Left lung (tissue), 10 donors: ENCODE measurements around the gene NPFFR1. TPM values are rescaled to one million over a fixed set of nuclear protein-coding genes. Genes with fewer than 3 reads are reported as not detected.
A peak's percentile ranks its signal among the peaks of the same experiment; 100 is the strongest.

Source experiments
- ATAC-seq: fragments of 200-7000 bp; cut with Tn5 transposase; one replicate; pipeline ENCODE4 v1.9.1; 2020; ENCODE audit warnings: moderate library complexity
- DNase-seq, 4 donors: peaks; one replicate each; pipeline ENCODE4 v3.0.0-alpha.2; 2013 to 2020
- H3K27ac ChIP-seq, 2 donors: fragments of 200-600 bp; sonication (generic) in 1 of 2; one replicate each; pipeline versions ENCODE4 v1.5.0 to v1.8.0; 2020 to 2021
- H3K27me3 ChIP-seq, 2 donors: fragments of 200-600 bp; sonication (generic) in 1 of 2; one replicate each; pipeline versions ENCODE4 v1.5.0 to v1.8.0; 2020 to 2021
- H3K36me3 ChIP-seq, 2 donors: fragments of 200-600 bp; sonication (generic) in 1 of 2; one replicate each; pipeline versions ENCODE4 v1.5.0 to v1.8.0; 2020 to 2021
- H3K4me1 ChIP-seq, 2 donors: fragments of 200-600 bp; one replicate each; pipeline ENCODE4 v1.8.0; 2021
- H3K4me3 ChIP-seq, 2 donors: fragments of 200-600 bp; sonication (generic) in 1 of 2; one replicate each; pipeline versions ENCODE4 v1.5.0 to v1.8.0; 2020 to 2021; ENCODE audit warnings: mild to moderate bottlenecking in 1 of 2
- H3K9me3 ChIP-seq, 2 donors: fragments of 200-600 bp; sonication (generic) in 1 of 2; one replicate each; pipeline versions ENCODE4 v1.5.0 to v1.8.0; 2020 to 2021
- CTCF ChIP-seq, 2 donors: fragments of 200-600 bp; sonication (generic) in 1 of 2; IDR thresholded peaks; one replicate each; pipeline versions ENCODE4 v1.5.0 to v1.8.0; 2021; ENCODE audit warnings: antibody characterized with exemption in 2 of 2
- intact Hi-C, 2 donors: fragments of 100-400 bp; cut with DNase I; formaldehyde crosslinking; loops; one replicate each; pipeline versions ENCODE4 v1.11.2 to v1.14.2; 2022
- polyA plus RNA-seq, 6 donors: library from polyadenylated mRNA; unstranded; fragments of 120-200 nt; gene quantifications; one replicate each; pipeline ENCODE4 v1.2.1, GENCODE V29; 2013; ENCODE audit not compliant: insufficient read length in 6 of 6
- total RNA-seq, 2 donors: library from RNA; stranded (reverse); fragmentation: NEBNext Ultra II Directional; extraction: Animal tissue kit (Norgen Biotek cat#: 25700); gene quantifications; one replicate each; pipeline ENCODE4 v1.2.1, GENCODE V29; 2021
- donor health status: DM: no; HTN: yes; CAD: no.
- donor health status: DM: no; HTN: no; CAD: no.

The NPFFR1 gene
- total and polyA plus RNA-seq, 8 donors: 0.20 to 0.80 (median 0.42) TPM

- no peaks in the 10 kb centered on the region for H3K36me3 ChIP-seq
- H3K9me3 ChIP-seq: no peaks in the 10 kb centered on the region
- intact Hi-C loops: no loop called here
- DNase-seq (no peak), ATAC-seq (no peak)
- no peak for TF ChIP-seq CTCF (IDR thresholded peaks at IDR 0.05)
- peaks cover 0 to 6% of the 10 kb centered on the region in 2 donors for H3K4me1 ChIP-seq
- no peak overlapping the region for H3K27ac ChIP-seq
- H3K27me3 ChIP-seq: no peaks in the 10 kb centered on the region
- no peak overlapping the region for H3K4me3 ChIP-seq
Observed at GRCh38 chr10:70308121-70309060, 24.6 kb upstream of the NPFFR1 start.

GRCh38 chr10:70306886-70307520 is 23.2 kb upstream of the NPFFR1 start:
- Histone ChIP-seq H3K27ac (no peak overlapping the region), H3K4me3 (no peak overlapping the region), H3K9me3 (no peaks in the 10 kb centered on the region), H3K27me3 (no peaks in the 10 kb centered on the region), H3K4me1 (peaks cover 0 to 11% of the 10 kb centered on the region in 2 donors), H3K36me3 (no peaks in the 10 kb centered on the region)
- no peak for DNase-seq
- no peak for TF ChIP-seq CTCF (IDR thresholded peaks at IDR 0.05)
- intact Hi-C loops: no loop called here
- no peak for ATAC-seq

GRCh38 chr10:70306181-70306705 is 22.4 kb upstream of the NPFFR1 start:
- H3K27ac ChIP-seq: no peak overlapping the region
- ATAC-seq: no peak

GRCh38 chr10:70303730-70304129 is 19.9 kb upstream of the NPFFR1 start:
- ATAC-seq (no peak), DNase-seq (no peak)
- Histone ChIP-seq H3K4me3 (no peak overlapping the region), H3K27me3 (no peaks in the 10 kb centered on the region), H3K4me1 (peaks cover 0 to 22% of the 10 kb centered on the region in 2 donors), H3K9me3 (no peaks in the 10 kb centered on the region), H3K36me3 (no peaks in the 10 kb centered on the region), H3K27ac (no peak overlapping the region)
- no peak for TF ChIP-seq CTCF (IDR thresholded peaks at IDR 0.05)
- intact Hi-C loops: no loop called here

More at GRCh38 chr10:70306181-70306705, 22.4 kb upstream of the NPFFR1 start:
- intact Hi-C loops: no loop called here
- no peaks in the 10 kb centered on the region for H3K9me3 ChIP-seq
- no peaks in the 10 kb centered on the region for H3K36me3 ChIP-seq
- TF ChIP-seq CTCF (IDR thresholded peaks at IDR 0.05): no peak
- H3K27me3 ChIP-seq: no peaks in the 10 kb centered on the region
- no peak overlapping the region for H3K4me3 ChIP-seq
- H3K4me1 ChIP-seq: peaks cover 0 to 19% of the 10 kb centered on the region in 2 donors
- no peak for DNase-seq

GRCh38 chr10:70302292-70302691 is 18.5 kb upstream of the NPFFR1 start:
- H3K27me3 ChIP-seq: no peaks in the 10 kb centered on the region
- H3K4me3 ChIP-seq: no peak overlapping the region
- intact Hi-C loops: no loop called here
- no peaks in the 10 kb centered on the region for H3K9me3 ChIP-seq
- no peak for TF ChIP-seq CTCF (IDR thresholded peaks at IDR 0.05)
- no peaks in the 10 kb centered on the region for H3K36me3 ChIP-seq
- H3K27ac ChIP-seq: peak overlapping the region; percentile 67 to 72
- DNase-seq: peak in 2 of 4 donors; percentile 59 to 83
- H3K4me1 ChIP-seq: peaks cover 0 to 23% of the 10 kb centered on the region in 2 donors
- ATAC-seq: peak; percentile 74
